ENCODE results near the gene ANKRD36.
A peak's percentile ranks its signal among the peaks of the same experiment; 100 is the strongest.
"Not testable (repeated sequence)": the region's sequence is repeated elsewhere in the genome, so short reads cannot be mapped to it uniquely, and the experiment has no call there.

ANKRD36 gene

GRCh38 chr2:97113050-97113881 is at the start of gene ANKRD36:
TSS of gene ANKRD36 (plus strand) at chr2:97113153. CDS start at chr2:97113740, 587 bp downstream.
- peak; percentile 82 for DNase-seq (ENCODE audit: low spot score)

GRCh38 chr2:97066030-97066429 is 46.9 kb upstream of the ANKRD36 start:
- not testable (repeated sequence) for DNase-seq (ENCODE audit: low spot score)

GRCh38 chr2:97067279-97068004 is 45.5 kb upstream of the ANKRD36 start:
- no peak for DNase-seq (ENCODE audit: low spot score)

GRCh38 chr2:97068074-97068473 is 44.9 kb upstream of the ANKRD36 start:
- no peak for DNase-seq (ENCODE audit: low spot score)

GRCh38 chr2:97068722-97069121 is 44.2 kb upstream of the ANKRD36 start:
- DNase-seq (ENCODE audit: low spot score), result not testable (repeated sequence)

- DNase-seq (ENCODE audit: low spot score), result not testable (repeated sequence)
These were observed 42.0 kb upstream of the ANKRD36 start for GRCh38 chr2:97070915-97071314.

GRCh38 chr2:97077213-97077612 is 35.7 kb upstream of the ANKRD36 start:
- DNase-seq (ENCODE audit: low spot score), result not testable (repeated sequence)

- not testable (repeated sequence) for DNase-seq (ENCODE audit: low spot score)
These were observed 32.1 kb upstream of the ANKRD36 start for GRCh38 chr2:97080855-97081254.

GRCh38 chr2:97082206-97082605 is 30.7 kb upstream of the ANKRD36 start:
- not testable (repeated sequence) for DNase-seq (ENCODE audit: low spot score)

- DNase-seq (ENCODE audit: low spot score), result not testable (repeated sequence)
These were observed 29.4 kb upstream of the ANKRD36 start for GRCh38 chr2:97083516-97083915.

GRCh38 chr2:97085093-97085492 is 27.9 kb upstream of the ANKRD36 start:
- not testable (repeated sequence) for DNase-seq (ENCODE audit: low spot score)

GRCh38 chr2:97088706-97089105 is 24.2 kb upstream of the ANKRD36 start:
- not testable (repeated sequence) for DNase-seq (ENCODE audit: low spot score)

GRCh38 chr2:97092946-97093345 is 20.0 kb upstream of the ANKRD36 start:
- DNase-seq (ENCODE audit: low spot score), result not testable (repeated sequence)

- peak; percentile 10 for DNase-seq (ENCODE audit: low spot score)
These were observed 18.8 kb upstream of the ANKRD36 start for GRCh38 chr2:97093983-97094771.

- peak; percentile 58 for DNase-seq (ENCODE audit: low spot score)
These were observed 18.0 kb upstream of the ANKRD36 start, which contains the start of gene FAHD2B for GRCh38 chr2:97094772-97095611. TSS of gene FAHD2B (minus strand) at chr2:97094882. CDS start at chr2:97091706, 3,176 bp downstream.

- no peak for DNase-seq (ENCODE audit: low spot score)
These were observed 17.3 kb upstream of the ANKRD36 start for GRCh38 chr2:97095661-97096060.

GRCh38 chr2:97098786-97099372 is 14.1 kb upstream of the ANKRD36 start:
- not testable (repeated sequence) for DNase-seq (ENCODE audit: low spot score)

- DNase-seq (ENCODE audit: low spot score), result not testable (repeated sequence)
These were observed 6.1 kb upstream of the ANKRD36 start for GRCh38 chr2:97106878-97107277.

- DNase-seq (ENCODE audit: low spot score), result not testable (repeated sequence)
These were observed 1.7 kb upstream of the ANKRD36 start for GRCh38 chr2:97111246-97111645.

GRCh38 chr2:97112320-97113049 is 468 bp upstream of the ANKRD36 start:
- peak; percentile 71 for DNase-seq (ENCODE audit: low spot score)

Measured in SW480 (cell line).